Measurements from ENCODE around the gene HACD3.

GRCh38 chr15:65587094-65587493, 56.8 kb downstream of the HACD3 start:
- TF ChIP-seq, protein P1, sequence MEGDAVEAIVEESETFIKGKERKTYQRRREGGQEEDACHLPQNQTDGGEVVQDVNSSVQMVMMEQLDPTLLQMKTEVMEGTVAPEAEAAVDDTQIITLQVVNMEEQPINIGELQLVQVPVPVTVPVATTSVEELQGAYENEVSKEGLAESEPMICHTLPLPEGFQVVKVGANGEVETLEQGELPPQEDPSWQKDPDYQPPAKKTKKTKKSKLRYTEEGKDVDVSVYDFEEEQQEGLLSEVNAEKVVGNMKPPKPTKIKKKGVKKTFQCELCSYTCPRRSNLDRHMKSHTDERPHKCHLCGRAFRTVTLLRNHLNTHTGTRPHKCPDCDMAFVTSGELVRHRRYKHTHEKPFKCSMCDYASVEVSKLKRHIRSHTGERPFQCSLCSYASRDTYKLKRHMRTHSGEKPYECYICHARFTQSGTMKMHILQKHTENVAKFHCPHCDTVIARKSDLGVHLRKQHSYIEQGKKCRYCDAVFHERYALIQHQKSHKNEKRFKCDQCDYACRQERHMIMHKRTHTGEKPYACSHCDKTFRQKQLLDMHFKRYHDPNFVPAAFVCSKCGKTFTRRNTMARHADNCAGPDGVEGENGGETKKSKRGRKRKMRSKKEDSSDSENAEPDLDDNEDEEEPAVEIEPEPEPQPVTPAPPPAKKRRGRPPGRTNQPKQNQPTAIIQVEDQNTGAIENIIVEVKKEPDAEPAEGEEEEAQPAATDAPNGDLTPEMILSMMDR (conservative IDR thresholded peaks at IDR 0.05; ENCODE audit: low read depth, low read length) = no peak
- no peak for TF ChIP-seq EZH2 (IDR thresholded peaks at IDR 0.05; ENCODE audit: borderline replicate concordance, low read depth, low read length, poor library complexity, severe bottlenecking)
